Naive thymus-derived CD8-positive, alpha-beta T cell (primary cell): ENCODE measurements around the gene KIFC3. TPM values are rescaled to one million over a fixed set of nuclear protein-coding genes. Genes with fewer than 3 reads are reported as not detected.
A peak's percentile ranks its signal among the peaks of the same experiment; 100 is the strongest.
"Not testable (repeated sequence)": the region's sequence is repeated elsewhere in the genome, so short reads cannot be mapped to it uniquely, and the experiment has no call there.

Source experiments
- ATAC-seq, 2 donors: fragments of 150-1000 bp; cut with Tn5 transposase in 1 of 2; sonication (Bioruptor Pico), chemical (Tn5 transposase) in 1 of 2; 1 replicate in 1 of 2; 2 replicates in 1 of 2; pipeline ENCODE4 v1.10.0; 2021; ENCODE audit warnings: mild to moderate bottlenecking in 2 of 2, moderate library complexity in 2 of 2
- POLR2A ChIA-PET: fragments of 350-600 bp; sonication (Branson Sonifier 250); formaldehyde crosslinking; loops from one replicate; lab custom pipeline; 2021; ENCODE audit warnings: antibody characterized with exemption; lab: Charles Lee
- DNase-seq, 10 donors: peaks; one replicate each; pipeline versions ENCODE4 v3.0.0 to v3.0.0-alpha.2; 2020 to 2022
- H3K27ac Mint-ChIP-seq, 10 donors: one replicate each; pipeline ENCODE4 v1.8.0; 2020 to 2022; ENCODE audit warnings: mild to moderate bottlenecking in 10 of 10, mixed read lengths in 10 of 10, moderate library complexity in 4 of 10, inconsistent platforms in 1 of 10
- H3K27me3 Mint-ChIP-seq, 5 donors: one replicate each; pipeline ENCODE4 v1.8.0; 2021 to 2022; ENCODE audit warnings: mixed read lengths in 5 of 5
- H3K36me3 Mint-ChIP-seq, 3 donors: one replicate each; pipeline ENCODE4 v1.8.0; 2020 to 2022; ENCODE audit warnings: mixed read lengths in 3 of 3, mild to moderate bottlenecking in 2 of 3, inconsistent platforms in 1 of 3
- H3K4me1 Mint-ChIP-seq, 4 donors: one replicate each; pipeline ENCODE4 v1.8.0; 2021 to 2022; ENCODE audit warnings: mixed read lengths in 4 of 4
- H3K4me3 Mint-ChIP-seq, 10 donors: one replicate each; pipeline ENCODE4 v1.8.0; 2020 to 2022; ENCODE audit warnings: mild to moderate bottlenecking in 10 of 10, mixed read lengths in 10 of 10, moderate library complexity in 6 of 10, inconsistent platforms in 1 of 10
- H3K9me3 Mint-ChIP-seq, 9 donors: one replicate each; pipeline ENCODE4 v1.8.0; 2020 to 2022; ENCODE audit warnings: mixed read lengths in 9 of 9, mild to moderate bottlenecking in 3 of 9, inconsistent platforms in 1 of 9, moderate library complexity in 1 of 9
- polyA plus RNA-seq, 3 donors: library from polyadenylated mRNA; unstranded; fragments of 300-500 nt; fragmentation: Illumina TruSeq; gene quantifications; one replicate each; pipeline ENCODE4 v1.2.3, GENCODE V29; 2021
- total RNA-seq, 8 experiments: library from RNA in 2 of 8; stranded (reverse) in 2 of 8; gene quantifications; one replicate each; pipeline ENCODE4 v1.2.3 and lab custom pipeline; 2021 to 2026

KIFC3 gene, protein sequence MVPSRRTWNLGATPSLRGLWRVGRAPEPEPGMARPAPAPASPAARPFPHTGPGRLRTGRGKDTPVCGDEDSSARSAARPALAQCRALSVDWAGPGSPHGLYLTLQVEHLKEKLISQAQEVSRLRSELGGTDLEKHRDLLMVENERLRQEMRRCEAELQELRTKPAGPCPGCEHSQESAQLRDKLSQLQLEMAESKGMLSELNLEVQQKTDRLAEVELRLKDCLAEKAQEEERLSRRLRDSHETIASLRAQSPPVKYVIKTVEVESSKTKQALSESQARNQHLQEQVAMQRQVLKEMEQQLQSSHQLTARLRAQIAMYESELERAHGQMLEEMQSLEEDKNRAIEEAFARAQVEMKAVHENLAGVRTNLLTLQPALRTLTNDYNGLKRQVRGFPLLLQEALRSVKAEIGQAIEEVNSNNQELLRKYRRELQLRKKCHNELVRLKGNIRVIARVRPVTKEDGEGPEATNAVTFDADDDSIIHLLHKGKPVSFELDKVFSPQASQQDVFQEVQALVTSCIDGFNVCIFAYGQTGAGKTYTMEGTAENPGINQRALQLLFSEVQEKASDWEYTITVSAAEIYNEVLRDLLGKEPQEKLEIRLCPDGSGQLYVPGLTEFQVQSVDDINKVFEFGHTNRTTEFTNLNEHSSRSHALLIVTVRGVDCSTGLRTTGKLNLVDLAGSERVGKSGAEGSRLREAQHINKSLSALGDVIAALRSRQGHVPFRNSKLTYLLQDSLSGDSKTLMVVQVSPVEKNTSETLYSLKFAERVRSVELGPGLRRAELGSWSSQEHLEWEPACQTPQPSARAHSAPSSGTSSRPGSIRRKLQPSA
- total RNA-seq (under 1 TPM; 0.36 to 0.44 TPM), polyA plus RNA-seq (under 1 TPM in 1 of 3 donors, not detected in 2; 0.23 TPM), total RNA-seq (lab: John Stamatoyannopoulos, UW) (0 to 23.1 (median 2.2) reads per million in 6 experiments)

DNA sequence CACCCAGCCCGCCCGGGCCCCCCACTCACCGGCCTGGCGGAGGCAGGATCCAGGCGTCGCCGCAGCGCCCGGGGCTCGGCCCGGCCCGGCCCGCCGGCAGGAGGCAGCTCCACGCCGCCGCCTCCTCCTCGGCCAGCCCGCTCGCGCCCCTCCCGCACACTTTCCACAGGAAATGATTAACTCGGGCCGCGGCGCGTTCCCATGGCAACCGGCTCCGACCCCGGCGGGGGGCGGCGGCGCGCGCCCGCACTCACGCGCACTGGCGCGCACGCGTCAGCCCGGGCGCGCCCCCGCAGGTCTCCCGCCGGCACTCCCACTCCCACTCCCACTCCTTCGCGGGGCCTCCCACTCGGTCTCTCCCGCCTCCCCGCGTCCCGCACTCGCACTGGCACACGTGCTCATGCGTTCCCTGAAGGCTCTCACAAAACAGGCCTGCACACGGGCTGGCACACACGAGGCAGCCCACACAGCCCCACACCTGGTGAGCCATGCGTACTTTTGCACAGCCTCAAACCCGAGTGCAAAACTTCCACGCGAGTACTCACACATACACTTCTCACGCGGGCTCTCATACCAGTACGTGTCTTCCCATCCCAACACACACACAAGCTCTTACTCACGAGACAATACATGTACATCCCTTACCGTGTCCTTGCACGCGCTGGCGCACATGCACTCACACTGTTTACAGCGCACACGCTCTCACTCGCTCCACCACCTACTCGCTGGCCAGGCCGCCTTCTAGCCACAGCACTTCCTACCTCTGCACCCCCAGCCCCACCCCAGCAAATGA lies at the start of gene KIFC3:
KIFC3 (minus strand) TSS at position 151 of the 793 bp plus-strand sequence. CDS start 4,248 bp downstream, outside the sequence.
- POLR2A ChIA-PET, result interaction anchor here (0.7 kb wide), 1 partner anchor 14 kb away, joined by 3 read pairs; no protein-coding TSS in a partner anchor
- Mint-ChIP-seq H3K4me1 (peaks cover 25 to 39% (median 34%) of the 10 kb centered on the region in 4 donors), H3K27ac (peak within 1 kb of the TSS in 9 of 10 donors; percentile 58 to 92 (median 85)), H3K36me3 (peaks cover 0 to 2% (median 2%) of the 10 kb centered on the region in 3 donors), H3K27me3 (peaks cover 17 to 47% (median 21%) of the 10 kb centered on the region in 5 donors), H3K4me3 (peak within 1 kb of the TSS; percentile 85 to 98 (median 92)), H3K9me3 (no peaks in the 10 kb centered on the region)
- DNase-seq (peak; percentile 11 to 79 (median 36)), ATAC-seq (peak; percentile 60 to 81)

GRCh38 chr16:57848181-57848580 lies 45.9 kb upstream of the KIFC3 start:
- H3K27ac Mint-ChIP-seq, result no peak overlapping the region
- H3K9me3 Mint-ChIP-seq, result no peaks in the 10 kb centered on the region
- no peak for ATAC-seq
- H3K4me3 Mint-ChIP-seq, result no peak overlapping the region
- H3K4me1 Mint-ChIP-seq, result peaks cover 3 to 16% (median 8%) of the 10 kb centered on the region in 4 donors
- H3K27me3 Mint-ChIP-seq, result peaks cover 0 to 4% (median 0%) of the 10 kb centered on the region in 5 donors
- no peak for DNase-seq
- no peaks in the 10 kb centered on the region for H3K36me3 Mint-ChIP-seq
- POLR2A ChIA-PET, result no interaction called here

DNA sequence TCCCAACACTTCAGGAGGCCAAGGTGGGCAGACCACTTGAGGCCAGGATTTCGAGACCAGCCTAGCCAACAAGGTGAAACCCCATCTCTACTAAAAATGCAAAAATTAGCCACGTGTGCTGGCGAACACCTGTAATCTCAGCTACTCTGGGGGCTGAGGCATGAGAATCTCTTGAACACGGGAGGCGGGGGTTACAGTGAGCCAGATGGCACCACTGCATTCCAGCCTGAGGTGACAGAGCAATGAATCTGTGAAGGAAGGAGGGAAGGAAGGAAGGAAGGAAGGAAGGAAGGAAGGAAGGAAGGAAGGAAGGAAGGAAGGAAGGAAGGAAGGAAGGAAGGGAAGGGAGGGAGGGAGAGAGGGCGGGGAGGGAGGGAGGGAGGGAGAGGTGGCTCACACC lies 44.6 kb upstream of the KIFC3 start:
- H3K9me3 Mint-ChIP-seq, H3K27ac Mint-ChIP-seq, H3K36me3 Mint-ChIP-seq, H3K27me3 Mint-ChIP-seq, DNase-seq, ATAC-seq, POLR2A ChIA-PET, H3K4me3 Mint-ChIP-seq: not testable (repeated sequence)
- H3K4me1 Mint-ChIP-seq, result peaks cover 3 to 16% (median 8%) of the 10 kb centered on the region in 4 donors

- peaks cover 0 to 3% (median 0%) of the 10 kb centered on the region in 5 donors for H3K27me3 Mint-ChIP-seq
Measured at GRCh38 chr16:57846078-57846697, 43.9 kb upstream of the KIFC3 start.

DNA sequence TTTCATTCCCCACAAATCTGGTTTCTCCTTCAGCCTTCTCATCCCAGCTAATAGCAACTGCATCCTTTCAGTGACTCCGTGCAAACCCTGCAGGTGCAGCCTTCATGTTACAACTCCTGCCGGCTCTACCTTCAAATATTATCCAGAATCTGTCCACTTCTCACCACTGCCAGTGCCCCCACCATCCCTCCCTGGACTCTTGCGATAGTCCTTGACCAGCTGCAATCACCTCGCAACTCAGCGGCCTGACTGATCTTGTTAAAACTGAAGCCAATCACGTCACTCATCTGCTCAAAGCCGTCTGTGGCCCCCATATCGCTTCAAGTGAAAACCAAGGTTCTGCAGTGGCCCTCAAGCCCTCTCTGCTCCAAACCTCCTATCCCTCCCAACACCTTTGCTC lies 42.8 kb upstream of the KIFC3 start:
- no peaks in the 10 kb centered on the region for H3K9me3 Mint-ChIP-seq

More at GRCh38 chr16:57846078-57846697, 43.9 kb upstream of the KIFC3 start:
- no peak for ATAC-seq
- Mint-ChIP-seq H3K4me3 (no peak overlapping the region), H3K4me1 (peaks cover 3 to 16% (median 8%) of the 10 kb centered on the region in 4 donors), H3K9me3 (no peaks in the 10 kb centered on the region), H3K36me3 (no peaks in the 10 kb centered on the region), H3K27ac (peak overlapping the region in 2 of 10 donors; percentile 23 to 52)
- POLR2A ChIA-PET, result no interaction called here
- no peak for DNase-seq

GRCh38 chr16:57844416-57845030 lies 42.2 kb upstream of the KIFC3 start:
- no peaks in the 10 kb centered on the region for H3K36me3 Mint-ChIP-seq
- POLR2A ChIA-PET, result no interaction called here
- no peak for ATAC-seq
- H3K4me1 Mint-ChIP-seq, result peaks cover 3 to 16% (median 8%) of the 10 kb centered on the region in 4 donors
- H3K9me3 Mint-ChIP-seq, result no peaks in the 10 kb centered on the region
- H3K27me3 Mint-ChIP-seq, result peaks cover 0 to 4% (median 0%) of the 10 kb centered on the region in 5 donors
- H3K27ac Mint-ChIP-seq, result no peak overlapping the region
- DNase-seq, result no peak
- no peak overlapping the region for H3K4me3 Mint-ChIP-seq

More for the DNA sequence above, 42.8 kb upstream of the KIFC3 start:
- Mint-ChIP-seq H3K4me1 (peaks cover 3 to 16% (median 8%) of the 10 kb centered on the region in 4 donors), H3K36me3 (no peaks in the 10 kb centered on the region), H3K27ac (peak overlapping the region in 1 of 10 donors; percentile 14), H3K4me3 (no peak overlapping the region), H3K27me3 (no peaks in the 10 kb centered on the region)
- DNase-seq (no peak), ATAC-seq (no peak)
- POLR2A ChIA-PET, result no interaction called here

DNA sequence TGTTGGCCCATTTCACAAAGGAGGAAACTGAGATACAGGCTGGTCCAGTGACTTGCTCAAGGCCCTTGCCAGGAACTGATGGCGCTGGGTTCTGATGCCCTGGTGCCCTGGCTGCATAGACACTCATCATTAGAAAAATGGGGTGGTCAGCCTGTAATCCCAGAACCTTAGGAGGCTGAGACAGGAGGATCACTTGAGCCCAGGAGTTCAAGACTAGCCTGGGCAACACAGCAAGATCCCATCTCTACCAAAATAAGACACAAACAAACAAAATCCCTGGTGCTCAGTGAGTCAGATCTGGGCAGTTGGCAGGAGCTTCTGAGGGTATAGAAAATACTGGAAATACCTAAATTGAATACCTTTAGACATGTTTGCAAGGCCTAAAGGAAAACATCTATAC lies 41.1 kb upstream of the KIFC3 start:
- Mint-ChIP-seq H3K9me3 (no peaks in the 10 kb centered on the region), H3K4me1 (peaks cover 3 to 16% (median 8%) of the 10 kb centered on the region in 4 donors), H3K36me3 (no peaks in the 10 kb centered on the region), H3K27me3 (peaks cover 0 to 4% (median 0%) of the 10 kb centered on the region in 5 donors), H3K4me3 (no peak overlapping the region), H3K27ac (no peak overlapping the region)
- POLR2A ChIA-PET, result no interaction called here
- DNase-seq, result no peak
- ATAC-seq, result no peak

GRCh38 chr16:57842601-57843000 lies 40.3 kb upstream of the KIFC3 start:
- H3K4me3 Mint-ChIP-seq, result no peak overlapping the region
- peaks cover 3 to 16% (median 8%) of the 10 kb centered on the region in 4 donors for H3K4me1 Mint-ChIP-seq
- no peak overlapping the region for H3K27ac Mint-ChIP-seq
- H3K36me3 Mint-ChIP-seq, result no peaks in the 10 kb centered on the region
- H3K27me3 Mint-ChIP-seq, result peaks cover 0 to 4% (median 0%) of the 10 kb centered on the region in 5 donors
- POLR2A ChIA-PET, result no interaction called here
- ATAC-seq, result no peak
- H3K9me3 Mint-ChIP-seq, result no peaks in the 10 kb centered on the region
- no peak for DNase-seq

DNA sequence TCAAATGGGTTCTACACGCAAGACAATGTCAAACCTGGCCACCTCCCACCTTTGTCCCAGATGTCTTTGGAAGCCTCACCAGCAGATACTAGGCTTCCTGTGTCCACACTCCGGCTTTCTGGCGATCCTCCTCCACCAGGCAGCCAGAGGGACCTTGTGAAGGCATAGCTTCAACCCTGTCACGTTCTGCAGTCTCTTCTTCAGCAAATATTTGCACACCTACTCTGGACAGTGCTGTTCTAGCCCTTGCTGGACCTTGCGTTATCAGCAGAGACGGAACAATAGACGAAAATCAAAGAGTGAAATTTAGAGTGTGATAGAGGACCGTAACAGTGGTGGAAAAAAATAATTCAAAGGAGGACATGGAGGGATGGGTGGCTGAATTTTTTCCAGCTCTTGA lies 38.5 kb upstream of the KIFC3 start:
- no peaks in the 10 kb centered on the region for H3K9me3 Mint-ChIP-seq
- POLR2A ChIA-PET, result no interaction called here
- ATAC-seq (no peak), DNase-seq (no peak)
- H3K4me3 Mint-ChIP-seq, result no peak overlapping the region
- H3K27ac Mint-ChIP-seq, result no peak overlapping the region
- H3K4me1 Mint-ChIP-seq, result peaks cover 3 to 6% (median 6%) of the 10 kb centered on the region in 4 donors
- H3K27me3 Mint-ChIP-seq, result peaks cover 0 to 4% (median 0%) of the 10 kb centered on the region in 5 donors
- H3K36me3 Mint-ChIP-seq, result no peaks in the 10 kb centered on the region

DNA sequence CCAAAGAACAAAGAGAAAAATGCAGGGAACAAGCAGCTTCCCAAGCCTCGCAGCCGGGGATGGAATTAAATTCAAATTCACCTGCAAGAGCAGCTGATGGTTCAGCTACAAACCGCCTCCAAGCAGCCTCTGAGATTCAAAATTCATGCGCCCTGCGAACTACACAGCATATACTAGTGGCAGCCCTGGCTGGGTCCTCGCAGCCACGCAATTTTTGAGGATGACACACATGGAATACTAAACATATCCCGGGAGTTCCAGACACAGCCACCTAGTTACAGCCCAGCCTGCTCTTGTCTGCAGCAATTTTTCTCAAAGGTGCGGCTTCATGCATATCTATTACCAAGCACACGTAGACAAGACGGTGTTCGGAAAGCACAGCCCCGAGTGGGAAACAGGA lies 35.9 kb upstream of the KIFC3 start:
- POLR2A ChIA-PET, result no interaction called here
- Mint-ChIP-seq H3K4me3 (no peak overlapping the region), H3K27ac (no peak overlapping the region), H3K9me3 (no peaks in the 10 kb centered on the region), H3K27me3 (peaks cover 0 to 5% (median 0%) of the 10 kb centered on the region in 5 donors), H3K4me1 (no peaks in the 10 kb centered on the region), H3K36me3 (no peaks in the 10 kb centered on the region)
- DNase-seq (no peak), ATAC-seq (no peak)

DNA sequence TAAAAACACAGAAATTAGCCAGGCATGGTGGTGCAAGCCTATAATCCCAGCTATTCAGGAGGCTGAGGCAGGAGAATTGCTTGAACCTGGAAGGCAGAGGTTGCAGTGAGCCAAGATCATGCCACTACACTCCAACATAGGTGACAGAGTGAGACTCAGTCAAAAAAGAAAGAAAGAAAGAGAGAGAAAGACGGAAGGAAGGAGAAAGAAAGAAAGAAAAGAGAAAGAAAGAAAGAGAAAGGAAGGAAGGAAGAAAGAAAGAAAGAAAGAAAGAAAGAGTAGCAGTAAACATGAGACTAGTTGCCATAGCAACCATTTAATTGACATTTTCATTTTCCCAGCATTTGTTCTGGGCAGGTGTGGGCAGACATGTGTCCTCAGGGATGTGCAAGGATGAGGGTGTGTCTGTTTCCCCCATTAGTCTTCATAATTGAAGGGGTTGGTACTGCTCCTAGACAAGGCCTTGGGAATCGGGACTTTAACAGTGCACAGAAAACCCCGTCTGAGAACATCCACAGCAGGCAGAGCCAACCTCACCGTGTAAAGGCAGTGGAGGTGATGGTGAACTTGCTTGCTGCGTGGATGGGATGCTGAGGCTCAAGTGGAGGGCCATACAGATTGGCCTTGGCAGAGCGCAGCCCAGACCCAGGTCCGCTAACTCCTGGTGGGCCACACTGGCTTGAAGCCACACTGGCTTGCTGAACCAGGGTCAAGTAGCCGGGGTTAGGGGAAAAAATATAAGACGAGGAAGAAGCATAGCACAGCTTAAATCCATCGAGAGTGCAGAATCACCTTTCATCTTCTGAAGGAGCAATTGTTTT lies 35.2 kb upstream of the KIFC3 start:
- Mint-ChIP-seq H3K27me3 (peaks cover 0 to 5% (median 0%) of the 10 kb centered on the region in 5 donors), H3K36me3 (no peaks in the 10 kb centered on the region), H3K4me1 (no peaks in the 10 kb centered on the region), H3K27ac (peak overlapping the region in 2 of 10 donors; percentile 51 to 59), H3K4me3 (no peak overlapping the region), H3K9me3 (no peaks in the 10 kb centered on the region)
- ATAC-seq (no peak), DNase-seq (no peak)
- POLR2A ChIA-PET, result no interaction called here
